HepG2 (cell line): ENCODE results near the gene ADGRL2. TPM values are rescaled to one million over a fixed set of nuclear protein-coding genes. Genes with fewer than 3 reads are reported as not detected.

ENCODE experiments used
- ATAC-seq: fragments of 200-7000 bp; cut with Tn5 transposase; 3 replicates; pipeline ENCODE4 v1.9.1; 2020; ENCODE audit warnings: mild to moderate bottlenecking, moderate library complexity
- BruUV-seq: library from RNA; stranded (reverse); fragments of 400-500 nt; replicated peaks from 2 replicates; lab custom pipeline; 2021; lab: Mats Ljungman, UMichigan
- CTCF ChIA-PET: fragments of 300-600 bp; formaldehyde crosslinking; extraction: SDS; loops from one replicate; lab custom pipeline; 2021; ENCODE audit warnings: low total read pairs, inconsistent platforms, low intra/inter-chr PET ratio; lab: Yijun Ruan, JAX
- POLR2A ChIA-PET: fragments of 350-600 bp; sonication (Branson Sonifier 250); formaldehyde crosslinking; loops from one replicate; lab custom pipeline; 2020; ENCODE audit warnings: antibody characterized with exemption, inconsistent platforms; lab: Yijun Ruan, JAX
- DNase-seq: peaks from one replicate; pipeline ENCODE4 v3.0.0-alpha.2; 2015; ENCODE audit warnings: low spot score
- FAIRE-seq: peaks from 3 replicates; lab custom pipeline; 2011; peaks lifted over from hg19 to GRCh38; lab: Jason Lieb, UNC
- H2AFZ ChIP-seq: one replicate; pipeline ENCODE4 v1.6.1; 2011; ENCODE audit warnings: low read length, inconsistent platforms
- H3K27ac ChIP-seq: fragments of 300-600 bp; 3 replicates; pipeline ENCODE4 v1.8.0; 2011; ENCODE audit warnings: mixed run types, mild to moderate bottlenecking, mixed read lengths, low read length, inconsistent platforms; ENCODE audit not compliant: insufficient read depth; ENCODE audit errors: extremely low read length
- H3K27me3 ChIP-seq, 2 experiments: fragments of 200-600 bp in 1 of 2; 2 replicates in 1 of 2; 3 replicates in 1 of 2; pipeline versions ENCODE4 v1.6.0 to v1.8.0; 2011; ENCODE audit warnings: low read length in 2 of 2, mild to moderate bottlenecking in 2 of 2, moderate library complexity in 2 of 2, inconsistent platforms in 1 of 2; ENCODE audit not compliant: insufficient read depth in 2 of 2, control insufficient read depth in 1 of 2
- H3K36me3 ChIP-seq, 2 experiments: fragments of 200-600 bp in 1 of 2; replicated peaks in 1 of 2; 2 replicates in 1 of 2; 3 replicates in 1 of 2; pipeline versions ENCODE4 v1.5.1 to v1.8.0; 2011; ENCODE audit warnings: low read length in 2 of 2, inconsistent platforms in 1 of 2; ENCODE audit not compliant: insufficient read depth in 2 of 2, control insufficient read depth in 1 of 2
- H3K4me1 ChIP-seq: 2 replicates; pipeline ENCODE4 v1.5.1; 2012; ENCODE audit warnings: low read length, inconsistent platforms; ENCODE audit not compliant: insufficient read depth
- H3K4me2 ChIP-seq: 2 replicates; pipeline ENCODE4 v1.6.0; 2011; ENCODE audit warnings: low read depth, low read length, inconsistent platforms
- H3K4me3 ChIP-seq, 3 experiments: fragments of 200-600 bp in 1 of 3; sonication (generic), shearing (Covaris generic) in 1 of 3; replicated peaks in 1 of 3; 2 replicates each; pipeline ENCODE4 v1.5.1; 2011 to 2016; ENCODE audit warnings: low read length in 3 of 3, inconsistent platforms in 2 of 3, low read depth in 2 of 3, mild to moderate bottlenecking in 2 of 3, control low read depth in 1 of 3, mixed read lengths in 1 of 3; ENCODE audit not compliant: insufficient read depth in 1 of 3
- H3K79me2 ChIP-seq: one replicate; pipeline ENCODE4 v1.6.1; 2011; ENCODE audit warnings: low read length, inconsistent platforms; ENCODE audit not compliant: insufficient read depth
- H3K9ac ChIP-seq: 2 replicates; pipeline ENCODE4 v1.6.0; 2011; ENCODE audit warnings: mild to moderate bottlenecking, low read depth, low read length, inconsistent platforms; ENCODE audit not compliant: insufficient read depth
- H3K9me3 ChIP-seq: 2 replicates; pipeline ENCODE4 v1.5.1; 2012; ENCODE audit warnings: mild to moderate bottlenecking, low read length
- H4K20me1 ChIP-seq: 2 replicates; pipeline ENCODE4 v1.6.0; 2011; ENCODE audit warnings: inconsistent platforms, mild to moderate bottlenecking, low read length, moderate library complexity; ENCODE audit not compliant: insufficient read depth
- CAMTA2 ChIP-seq: sonication (generic); formaldehyde crosslinking; IDR thresholded peaks from 2 replicates; pipeline ENCODE4 v1.4.0; 2020; ENCODE audit warnings: mild to moderate bottlenecking, missing genetic modification reagents, borderline replicate concordance
- CHD4 ChIP-seq: fragments of 200-600 bp; sonication (generic); IDR thresholded peaks from 2 replicates; pipeline ENCODE4 v1.7.0; 2017; ENCODE audit warnings: mild to moderate bottlenecking, low read length, borderline replicate concordance
- EHMT2 ChIP-seq: fragments of 200-600 bp; sonication (generic); IDR thresholded peaks from 2 replicates; pipeline ENCODE4 v1.7.0; 2017; ENCODE audit warnings: antibody characterized with exemption, low read depth, low read length, borderline replicate concordance
- HIC2 ChIP-seq: sonication (generic); formaldehyde crosslinking; IDR thresholded peaks from 2 replicates; pipeline ENCODE4 v1.9.0; 2022; ENCODE audit warnings: low read depth, missing genetic modification reagents
- HMG20A ChIP-seq: IDR thresholded peaks from 2 replicates; pipeline ENCODE4 v1.6.1; 2016; ENCODE audit warnings: borderline replicate concordance
- MNT ChIP-seq: fragments of 450-650 bp; IDR thresholded peaks from 2 replicates; pipeline ENCODE4 v1.6.1; 2016
- TGIF2 ChIP-seq: IDR thresholded peaks from 2 replicates; pipeline ENCODE4 v1.6.1; 2016; ENCODE audit warnings: control low read depth, missing compliant biosample characterization
- ZFP82 ChIP-seq: sonication (generic); formaldehyde crosslinking; IDR thresholded peaks from 2 replicates; pipeline ENCODE4 v1.5.1; 2020; ENCODE audit warnings: mild to moderate bottlenecking, missing genetic modification reagents, borderline replicate concordance
- ZNF460 ChIP-seq: sonication (generic); formaldehyde crosslinking; IDR thresholded peaks from 2 replicates; pipeline ENCODE4 v1.5.1; 2020; ENCODE audit warnings: missing genetic modification reagents, mild to moderate bottlenecking, borderline replicate concordance
- WGBS: methylation state at CpG from one replicate; pipeline ENCODE4 v1.1.6; 2017; ENCODE audit warnings: low lambda C conversion rate; 5-methylcytosine and 5-hydroxymethylcytosine counted together
- in situ Hi-C: cut with HindIII; loops from 2 replicates; pipeline ENCODE4 v1.10.0; 2017; ENCODE audit warnings: low pct_unique_long_range_greater_than_20kb; ENCODE audit not compliant: extremely low pct_ligation_motif_present
- intact Hi-C: fragments of 100-400 bp; cut with micrococcal nuclease; formaldehyde crosslinking; loops from one replicate; pipeline ENCODE4 v1.10.0; 2022; ENCODE audit not compliant: unreplicated experiment
- polyA plus RNA-seq, 8 experiments: library from polyadenylated mRNA; depleted of rRNA in 3 of 8; stranded (reverse) in 7 of 8; unstranded in 1 of 8; fragments of >200 nt; fragmentation: Illumina TruSeq in 4 of 8; extraction: Trizol in 4 of 8; gene quantifications; 2 replicates each; pipeline versions ENCODE4 v1.2.1 to v1.2.3, GENCODE V29; 2011 to 2016; ENCODE audit warnings: low read depth in 4 of 8, missing spikeins in 1 of 8, mixed read lengths in 1 of 8; ENCODE audit not compliant: insufficient read depth in 1 of 8
- total RNA-seq, 5 experiments: library from RNA; depleted of rRNA; stranded (reverse); fragments of >200 nt; fragmentation: Illumina TruSeq; extraction: Trizol; gene quantifications; 2 replicates each; pipeline ENCODE4 v1.2.3, GENCODE V29; 2016; ENCODE audit warnings: low read depth in 1 of 5
- TF ChIP-seq, protein P1 (sequence below): IDR thresholded peaks from 2 replicates; pipeline ENCODE4 v1.6.1; 2016; ENCODE audit warnings: mild to moderate bottlenecking, missing biosample characterization, missing genetic modification reagents
- TF ChIP-seq, protein P2 (sequence below): sonication (generic); formaldehyde crosslinking; IDR thresholded peaks from 2 replicates; pipeline ENCODE4 v1.5.0; 2020; ENCODE audit warnings: mild to moderate bottlenecking, missing genetic modification reagents, borderline replicate concordance
- TF ChIP-seq, protein P3 (sequence below): sonication (generic); formaldehyde crosslinking; IDR thresholded peaks from 2 replicates; pipeline ENCODE4 v1.4.0; 2020; ENCODE audit warnings: mild to moderate bottlenecking, missing genetic modification reagents

ADGRL2 gene
- total and polyA plus RNA-seq, 2 of the 13 experiments (the other 11 are each of a cell fraction or from before 2014, with no cell fraction given), result 15.3 to 31.6 TPM

- no peak for FAIRE-seq
These were observed 198.6 kb downstream of the ADGRL2 start for GRCh38 chr1:81999364-81999763.

More at GRCh38 chr1:81999364-81999763, 198.6 kb downstream of the ADGRL2 start:
- Histone ChIP-seq H3K4me2 (no peak overlapping the region), H3K9me3 (peaks cover 29% of the 10 kb centered on the region), H4K20me1 (no peaks in the 10 kb centered on the region), H3K4me3 (no peak overlapping the region), H3K79me2 (no peaks in the 10 kb centered on the region), H3K27ac (no peak overlapping the region), H3K36me3 (no peaks in the 10 kb centered on the region), H3K4me1 (no peaks in the 10 kb centered on the region), H3K9ac (no peak overlapping the region), H3K27me3 (no peaks in the 10 kb centered on the region), H2AFZ (no peak overlapping the region)
- intact Hi-C loops (no loop called here), in situ Hi-C loops (no loop called here)
- ChIA-PET POLR2A (no interaction called here), CTCF (no interaction called here)
- no peak for ATAC-seq
- WGBS, result 0% methylated on average over 1 of the region's 1 CpG
- no peak for DNase-seq
- no peak for TF ChIP-seq CAMTA2 (CRISPR knock-in tag)
- no peak for TF ChIP-seq EHMT2
- no peak for TF ChIP-seq CHD4
- TF ChIP-seq, protein P1, sequence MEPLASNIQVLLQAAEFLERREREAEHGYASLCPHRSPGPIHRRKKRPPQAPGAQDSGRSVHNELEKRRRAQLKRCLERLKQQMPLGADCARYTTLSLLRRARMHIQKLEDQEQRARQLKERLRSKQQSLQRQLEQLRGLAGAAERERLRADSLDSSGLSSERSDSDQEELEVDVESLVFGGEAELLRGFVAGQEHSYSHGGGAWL (CRISPR knock-in tag), result no peak
- TF ChIP-seq, protein P2, sequence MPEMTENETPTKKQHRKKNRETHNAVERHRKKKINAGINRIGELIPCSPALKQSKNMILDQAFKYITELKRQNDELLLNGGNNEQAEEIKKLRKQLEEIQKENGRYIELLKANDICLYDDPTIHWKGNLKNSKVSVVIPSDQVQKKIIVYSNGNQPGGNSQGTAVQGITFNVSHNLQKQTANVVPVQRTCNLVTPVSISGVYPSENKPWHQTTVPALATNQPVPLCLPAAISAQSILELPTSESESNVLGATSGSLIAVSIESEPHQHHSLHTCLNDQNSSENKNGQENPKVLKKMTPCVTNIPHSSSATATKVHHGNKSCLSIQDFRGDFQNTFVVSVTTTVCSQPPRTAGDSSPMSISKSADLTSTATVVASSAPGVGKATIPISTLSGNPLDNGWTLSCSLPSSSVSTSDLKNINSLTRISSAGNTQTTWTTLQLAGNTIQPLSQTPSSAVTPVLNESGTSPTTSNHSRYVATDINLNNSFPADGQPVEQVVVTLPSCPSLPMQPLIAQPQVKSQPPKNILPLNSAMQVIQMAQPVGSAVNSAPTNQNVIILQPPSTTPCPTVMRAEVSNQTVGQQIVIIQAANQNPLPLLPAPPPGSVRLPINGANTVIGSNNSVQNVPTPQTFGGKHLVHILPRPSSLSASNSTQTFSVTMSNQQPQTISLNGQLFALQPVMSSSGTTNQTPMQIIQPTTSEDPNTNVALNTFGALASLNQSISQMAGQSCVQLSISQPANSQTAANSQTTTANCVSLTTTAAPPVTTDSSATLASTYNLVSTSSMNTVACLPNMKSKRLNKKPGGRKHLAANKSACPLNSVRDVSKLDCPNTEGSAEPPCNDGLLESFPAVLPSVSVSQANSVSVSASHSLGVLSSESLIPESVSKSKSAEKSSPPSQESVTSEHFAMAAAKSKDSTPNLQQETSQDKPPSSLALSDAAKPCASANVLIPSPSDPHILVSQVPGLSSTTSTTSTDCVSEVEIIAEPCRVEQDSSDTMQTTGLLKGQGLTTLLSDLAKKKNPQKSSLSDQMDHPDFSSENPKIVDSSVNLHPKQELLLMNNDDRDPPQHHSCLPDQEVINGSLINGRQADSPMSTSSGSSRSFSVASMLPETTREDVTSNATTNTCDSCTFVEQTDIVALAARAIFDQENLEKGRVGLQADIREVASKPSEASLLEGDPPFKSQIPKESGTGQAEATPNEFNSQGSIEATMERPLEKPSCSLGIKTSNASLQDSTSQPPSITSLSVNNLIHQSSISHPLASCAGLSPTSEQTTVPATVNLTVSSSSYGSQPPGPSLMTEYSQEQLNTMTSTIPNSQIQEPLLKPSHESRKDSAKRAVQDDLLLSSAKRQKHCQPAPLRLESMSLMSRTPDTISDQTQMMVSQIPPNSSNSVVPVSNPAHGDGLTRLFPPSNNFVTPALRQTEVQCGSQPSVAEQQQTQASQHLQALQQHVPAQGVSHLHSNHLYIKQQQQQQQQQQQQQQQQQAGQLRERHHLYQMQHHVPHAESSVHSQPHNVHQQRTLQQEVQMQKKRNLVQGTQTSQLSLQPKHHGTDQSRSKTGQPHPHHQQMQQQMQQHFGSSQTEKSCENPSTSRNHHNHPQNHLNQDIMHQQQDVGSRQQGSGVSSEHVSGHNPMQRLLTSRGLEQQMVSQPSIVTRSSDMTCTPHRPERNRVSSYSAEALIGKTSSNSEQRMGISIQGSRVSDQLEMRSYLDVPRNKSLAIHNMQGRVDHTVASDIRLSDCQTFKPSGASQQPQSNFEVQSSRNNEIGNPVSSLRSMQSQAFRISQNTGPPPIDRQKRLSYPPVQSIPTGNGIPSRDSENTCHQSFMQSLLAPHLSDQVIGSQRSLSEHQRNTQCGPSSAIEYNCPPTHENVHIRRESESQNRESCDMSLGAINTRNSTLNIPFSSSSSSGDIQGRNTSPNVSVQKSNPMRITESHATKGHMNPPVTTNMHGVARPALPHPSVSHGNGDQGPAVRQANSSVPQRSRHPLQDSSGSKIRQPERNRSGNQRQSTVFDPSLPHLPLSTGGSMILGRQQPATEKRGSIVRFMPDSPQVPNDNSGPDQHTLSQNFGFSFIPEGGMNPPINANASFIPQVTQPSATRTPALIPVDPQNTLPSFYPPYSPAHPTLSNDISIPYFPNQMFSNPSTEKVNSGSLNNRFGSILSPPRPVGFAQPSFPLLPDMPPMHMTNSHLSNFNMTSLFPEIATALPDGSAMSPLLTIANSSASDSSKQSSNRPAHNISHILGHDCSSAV (CRISPR knock-in tag), result no peak
- TF ChIP-seq ZFP82, result no peak
- TF ChIP-seq, protein P3, sequence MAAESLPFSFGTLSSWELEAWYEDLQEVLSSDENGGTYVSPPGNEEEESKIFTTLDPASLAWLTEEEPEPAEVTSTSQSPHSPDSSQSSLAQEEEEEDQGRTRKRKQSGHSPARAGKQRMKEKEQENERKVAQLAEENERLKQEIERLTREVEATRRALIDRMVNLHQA (CRISPR knock-in tag), result no peak
- TF ChIP-seq MNT, result no peak
- no peak for TF ChIP-seq HMG20A (CRISPR knock-in tag)
- TF ChIP-seq TGIF2 (CRISPR knock-in tag), result no peak
- TF ChIP-seq ZNF460 (CRISPR knock-in tag), result no peak
- TF ChIP-seq HIC2 (CRISPR knock-in tag), result no peak
- BruUV-seq, result no TSS peak
